GM21390 (cell line): ENCODE measurements around the gene MCTP1.

Source experiments
- ATAC-seq: cut with Tn5 transposase; IDR thresholded peaks from one replicate; pipeline ENCODE4 v1.9.1; 2021; ENCODE audit not compliant: unreplicated experiment

The MCTP1 gene

DNA sequence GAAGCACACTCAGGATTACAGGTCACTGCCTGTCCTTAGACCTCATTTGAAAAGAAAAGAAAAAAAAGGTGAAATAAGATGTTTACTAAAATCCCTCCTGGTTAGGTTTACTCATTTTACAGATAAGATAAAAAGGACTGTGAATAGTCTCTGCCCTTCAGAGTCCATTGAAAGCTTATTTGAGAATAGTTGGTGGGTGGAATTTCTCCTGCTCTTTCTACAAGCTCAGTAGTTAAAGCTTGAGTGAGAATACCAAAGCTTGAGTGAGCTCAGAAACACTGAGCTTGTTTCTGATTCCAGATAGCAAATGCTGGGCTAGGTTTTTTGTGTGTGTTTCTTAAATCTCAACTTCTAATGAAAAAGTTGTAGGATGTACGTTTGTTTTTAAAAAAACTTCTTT lies 559.8 kb downstream of the MCTP1 start:
- no peak for ATAC-seq

DNA sequence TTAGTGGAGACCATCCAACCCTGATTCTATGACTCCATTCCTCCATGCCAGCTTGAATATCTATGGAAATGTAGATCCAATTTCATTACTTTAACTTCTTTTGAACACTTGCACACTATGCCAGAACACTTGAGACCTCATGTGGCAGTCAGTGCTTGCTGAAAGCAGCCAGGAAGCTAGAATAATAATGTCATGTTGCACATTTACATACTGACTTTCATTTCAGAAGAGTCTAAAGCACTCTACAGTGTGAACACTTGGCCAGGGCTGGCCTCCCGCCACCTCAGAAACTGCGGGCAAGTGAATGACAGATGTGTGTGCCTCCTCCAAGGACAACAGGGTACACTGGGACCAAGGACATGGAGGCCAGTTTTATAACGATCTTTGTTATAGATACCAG lies 569.1 kb downstream of the MCTP1 start:
- no peak for ATAC-seq

- ATAC-seq, result no peak
Observed at GRCh38 chr5:94711785-94712184, 573.1 kb downstream of the MCTP1 start.

DNA sequence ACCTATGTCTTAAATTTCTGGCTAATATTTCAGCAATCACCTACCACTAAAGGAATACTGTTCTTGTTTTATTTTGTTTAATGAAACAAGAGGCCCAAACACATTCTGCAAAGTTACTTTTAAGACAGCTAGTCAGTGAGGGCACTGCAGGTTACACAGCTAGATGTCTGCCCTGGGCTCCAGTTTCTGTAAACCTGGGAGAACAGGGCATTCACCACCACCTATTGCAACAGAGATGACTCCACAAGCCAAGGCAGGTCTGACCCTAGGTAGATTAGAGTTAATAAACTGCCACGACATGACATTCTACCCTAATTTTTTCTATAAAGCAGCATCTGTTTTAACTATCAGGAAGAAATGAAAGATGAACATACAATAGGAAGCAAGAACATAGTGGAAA lies 575.6 kb downstream of the MCTP1 start:
- ATAC-seq, result no peak

DNA sequence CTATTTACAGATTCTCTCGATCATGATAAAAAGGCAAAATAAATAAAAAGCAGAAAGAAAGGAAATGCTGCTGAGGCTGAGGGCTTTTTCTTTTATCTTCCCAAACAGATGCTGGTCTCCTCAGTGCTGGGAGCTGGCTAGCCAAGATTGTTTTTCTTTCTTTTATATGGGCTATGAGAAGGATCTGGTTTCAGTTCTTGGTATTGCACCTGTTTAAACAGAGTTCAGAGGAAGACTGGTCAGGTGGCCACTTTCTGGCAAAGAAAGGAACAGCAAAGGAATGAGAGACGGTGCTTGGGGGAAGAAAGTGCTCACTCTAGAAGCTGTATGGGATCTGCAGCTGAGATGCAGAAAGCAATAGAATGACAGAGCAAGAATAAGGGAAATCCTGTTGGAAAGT lies 577.5 kb downstream of the MCTP1 start:
- ATAC-seq, result no peak

- no peak for ATAC-seq
Observed at GRCh38 chr5:94705427-94705826, 579.5 kb downstream of the MCTP1 start.

DNA sequence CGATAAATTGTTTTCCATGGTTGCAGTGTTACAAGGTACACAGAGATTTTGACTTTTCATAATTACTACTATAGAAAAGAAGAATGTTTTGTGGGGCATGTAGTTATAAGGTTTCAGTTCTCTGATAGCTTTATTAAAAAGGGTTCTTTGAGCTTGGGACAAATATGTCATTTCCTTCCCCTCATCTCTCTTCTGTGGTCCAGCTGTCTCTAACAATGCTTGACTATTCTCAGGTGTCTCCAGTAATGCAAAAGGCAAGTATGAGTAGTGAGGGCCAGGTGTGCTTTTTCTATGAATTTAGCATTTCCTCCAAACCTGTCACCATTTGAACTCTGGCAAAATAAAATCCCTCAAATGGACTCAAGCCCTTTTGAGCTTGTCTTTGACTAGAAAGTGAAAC lies 582.2 kb downstream of the MCTP1 start:
- peak; percentile 66 for ATAC-seq

- ATAC-seq, result peak; percentile 78
Observed at GRCh38 chr5:94700592-94700991, 584.3 kb downstream of the MCTP1 start.

DNA sequence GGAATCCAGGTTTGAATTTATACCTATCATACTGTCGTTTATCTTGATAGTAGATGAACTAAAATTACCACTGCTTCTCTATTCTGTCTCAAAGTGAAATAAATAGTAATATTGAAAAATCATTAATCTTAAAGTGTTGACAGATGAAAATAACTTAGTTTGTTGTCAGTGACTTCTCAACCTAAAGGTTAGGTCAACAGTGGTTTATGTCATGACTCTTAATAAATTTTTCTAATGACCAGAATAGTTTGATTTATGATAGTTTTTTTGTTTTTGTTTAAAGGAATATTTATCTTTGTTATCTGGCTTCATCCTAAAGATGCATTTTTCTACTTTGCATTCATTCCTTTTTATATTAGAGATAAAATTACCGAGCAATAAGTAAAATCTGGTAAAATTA lies 585.3 kb downstream of the MCTP1 start:
- no peak for ATAC-seq

DNA sequence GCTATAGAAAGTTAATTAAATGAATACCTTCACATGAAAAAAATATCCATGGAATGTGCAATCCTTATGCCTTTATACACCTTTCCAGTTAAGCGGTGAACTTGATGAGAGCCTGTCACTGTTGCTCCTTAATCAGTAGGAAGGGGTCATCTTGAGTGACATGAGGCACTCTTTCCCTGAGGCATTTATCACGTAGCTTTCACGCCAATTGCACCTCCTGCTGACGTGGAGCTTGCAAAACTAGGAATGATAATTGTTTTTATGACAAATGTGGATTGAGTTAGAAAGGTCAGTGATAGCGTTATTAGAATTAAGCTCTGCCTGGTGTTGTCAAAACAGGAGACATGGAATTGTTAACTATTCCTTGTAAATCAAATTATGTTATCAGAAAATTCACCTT lies 586.7 kb downstream of the MCTP1 start:
- no peak for ATAC-seq

DNA sequence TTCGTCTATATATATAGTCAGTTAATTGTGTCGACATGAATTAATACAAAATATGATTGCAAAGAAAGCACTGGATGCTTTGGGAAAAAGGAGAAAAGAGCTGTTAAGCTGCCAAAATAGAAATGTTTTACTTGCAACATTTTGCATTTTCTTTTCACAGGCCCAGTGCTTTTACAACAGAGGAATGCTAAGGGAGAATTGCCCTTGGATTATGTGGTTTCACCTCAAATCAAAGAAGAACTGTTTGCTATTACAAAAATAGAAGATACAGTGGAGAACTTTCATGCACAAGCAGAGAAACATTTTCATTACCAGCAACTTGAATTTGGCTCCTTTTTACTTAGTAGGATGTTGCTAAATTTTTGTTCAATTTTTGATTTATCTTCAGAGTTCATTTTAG lies 590.2 kb downstream of the MCTP1 start:
- no peak for ATAC-seq

- ATAC-seq, result no peak
Observed at GRCh38 chr5:94693845-94694370, 591.0 kb downstream of the MCTP1 start.

GRCh38 chr5:94693043-94693822 lies 591.7 kb downstream of the MCTP1 start:
- ATAC-seq, result peak; percentile 75

DNA sequence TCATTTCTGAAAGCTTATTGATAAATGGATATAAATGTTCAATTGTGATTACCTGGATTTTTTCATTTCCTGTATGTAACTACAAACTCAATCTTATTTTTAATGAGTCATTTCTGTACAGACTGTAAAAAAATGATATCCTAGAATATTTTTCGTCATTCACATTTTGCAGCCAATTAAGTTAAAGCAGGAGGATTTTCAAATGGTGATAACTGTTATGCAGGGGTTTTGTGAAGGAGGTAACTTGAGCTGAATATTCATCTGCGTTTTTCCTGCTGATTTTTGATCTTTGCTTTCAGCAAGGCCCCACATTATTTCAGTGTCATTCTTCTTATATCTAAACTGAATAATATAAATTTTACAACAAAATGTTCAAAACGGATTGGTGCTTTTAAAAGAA lies 592.3 kb downstream of the MCTP1 start:
- ATAC-seq, result no peak

DNA sequence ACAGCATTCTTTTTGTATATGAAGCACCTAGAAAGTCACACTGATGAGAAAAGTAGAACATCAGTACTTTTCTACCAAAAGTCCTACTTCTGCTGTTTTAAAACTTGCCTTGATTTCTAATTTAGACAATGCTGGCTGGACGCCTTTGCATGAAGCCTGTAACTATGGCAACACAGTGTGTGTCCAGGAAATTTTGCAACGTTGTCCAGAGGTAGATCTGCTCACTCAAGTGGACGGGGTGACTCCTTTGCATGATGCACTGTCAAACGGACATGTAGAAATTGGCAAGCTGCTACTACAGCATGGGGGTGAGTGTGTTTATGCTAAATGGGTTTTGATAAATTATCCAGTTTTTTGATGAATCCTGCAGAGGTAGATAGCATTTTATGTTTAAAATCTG lies 592.9 kb downstream of the MCTP1 start:
- no peak for ATAC-seq

- no peak for ATAC-seq
Observed at GRCh38 chr5:94691291-94691690, 593.6 kb downstream of the MCTP1 start.

DNA sequence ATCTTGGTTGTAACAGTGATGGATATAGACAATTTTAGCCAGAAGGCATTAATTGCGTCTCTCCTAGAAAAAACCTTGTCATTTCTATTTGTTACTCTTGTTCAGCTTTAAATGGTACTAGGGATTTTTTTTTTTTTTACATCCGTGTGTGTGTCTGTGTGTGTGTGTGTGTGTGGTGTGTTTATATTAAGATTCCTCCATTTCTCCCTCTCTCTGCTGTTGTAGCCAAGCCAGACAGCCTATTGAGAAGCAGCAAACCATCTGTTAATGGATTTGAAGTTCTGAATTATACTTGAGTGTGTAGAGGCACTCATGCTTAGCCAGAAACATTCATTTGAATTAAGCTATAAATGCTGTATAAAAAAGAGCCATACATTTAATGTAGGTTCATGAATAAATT lies 594.1 kb downstream of the MCTP1 start:
- ATAC-seq, result no peak

DNA sequence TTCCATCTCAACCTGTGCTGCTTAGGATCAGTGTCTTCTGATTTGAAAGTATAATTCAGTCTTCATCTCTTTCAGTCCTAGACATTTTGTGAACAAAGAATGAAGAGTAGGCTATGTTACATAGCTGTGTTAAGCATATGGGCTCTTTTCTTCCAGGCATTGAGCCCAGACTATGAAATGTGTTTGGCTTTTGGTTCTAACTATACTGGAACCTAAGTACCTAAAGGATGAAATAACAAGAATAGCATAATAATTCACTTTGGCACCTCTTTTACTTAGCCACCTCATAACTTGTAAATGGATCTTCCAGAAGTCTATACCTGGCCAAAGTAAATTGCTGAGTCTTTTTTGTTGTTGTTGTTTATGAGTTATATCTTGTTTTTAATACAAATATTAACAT lies 595.0 kb downstream of the MCTP1 start:
- ATAC-seq, result no peak

DNA sequence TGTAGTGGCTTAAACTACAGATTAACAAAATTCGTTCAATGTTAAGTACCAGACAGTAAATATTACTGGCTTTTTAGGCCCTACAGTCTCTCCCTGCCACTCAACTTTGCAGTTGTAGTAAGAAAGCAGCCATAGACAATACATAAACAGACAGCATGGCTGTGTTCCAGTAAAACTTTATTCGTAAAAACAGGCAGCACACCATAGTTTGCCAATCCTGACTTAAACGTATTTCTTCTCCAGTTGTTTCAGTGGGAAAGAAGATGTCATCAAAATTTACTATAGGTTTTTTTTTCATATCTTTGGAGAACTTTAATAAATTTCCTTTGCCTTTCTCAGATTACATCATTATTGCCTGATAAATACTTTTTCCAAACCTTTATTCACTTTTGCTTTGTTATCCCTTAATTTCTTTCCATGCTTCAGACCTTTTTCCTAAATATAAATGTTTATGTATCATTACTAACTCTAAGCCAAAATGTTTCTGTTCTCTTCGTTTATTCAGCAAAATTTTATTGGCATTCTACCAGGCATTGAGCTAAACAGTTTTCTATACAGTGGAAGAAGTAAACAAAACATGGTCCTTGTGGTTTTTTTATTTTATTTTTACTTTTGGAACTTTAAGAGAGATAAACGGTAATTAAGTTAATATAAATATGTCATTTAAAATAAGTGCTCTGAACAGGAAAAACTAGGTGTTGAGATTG lies 601.9 kb downstream of the MCTP1 start:
- no peak for ATAC-seq

- ATAC-seq, result no peak
Observed at GRCh38 chr5:94675965-94676618, 608.8 kb downstream of the MCTP1 start.

DNA sequence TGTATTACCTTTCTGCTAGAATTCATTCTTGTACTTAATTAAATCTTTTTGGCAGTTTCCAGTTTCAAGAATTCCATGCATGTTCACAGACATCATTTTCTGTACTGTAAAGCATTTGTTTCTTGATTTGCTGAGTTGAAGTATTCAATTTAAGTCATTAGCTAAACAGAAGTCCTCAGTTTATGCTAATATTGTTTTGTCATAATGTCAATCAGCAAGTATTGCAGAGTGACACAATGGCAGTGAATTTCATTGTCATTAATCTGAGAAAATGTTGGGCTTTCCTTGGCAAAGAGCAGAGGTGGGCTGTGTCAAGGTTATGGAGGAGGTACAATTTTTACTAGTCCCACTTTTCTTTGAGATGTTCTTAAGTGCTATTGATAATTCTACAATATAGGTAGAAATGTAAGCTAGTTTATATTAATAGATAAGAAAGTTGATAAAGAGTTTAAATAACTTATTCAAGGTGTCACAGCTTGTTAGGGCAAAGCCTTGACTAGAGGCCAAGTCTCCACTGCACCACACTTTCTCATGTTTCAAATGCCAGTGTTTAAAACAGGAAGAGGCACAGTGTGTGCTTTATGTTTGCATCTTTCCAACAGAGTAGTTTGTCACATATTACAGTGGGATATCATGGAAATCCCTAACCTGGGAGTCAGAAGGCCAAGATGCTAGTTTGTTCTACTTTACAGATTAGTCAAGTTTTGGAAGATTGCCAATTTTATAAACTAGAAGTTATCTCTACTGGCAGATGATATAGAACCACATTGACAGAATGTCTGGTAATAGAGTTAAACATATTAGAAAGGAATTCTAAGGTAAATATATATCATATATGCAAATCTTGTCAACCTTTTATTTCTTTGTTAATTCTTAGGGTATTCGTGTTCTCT lies 610.2 kb downstream of the MCTP1 start:
- ATAC-seq, result no peak
